ENCODE results near the gene VASP.

VASP gene

DNA sequence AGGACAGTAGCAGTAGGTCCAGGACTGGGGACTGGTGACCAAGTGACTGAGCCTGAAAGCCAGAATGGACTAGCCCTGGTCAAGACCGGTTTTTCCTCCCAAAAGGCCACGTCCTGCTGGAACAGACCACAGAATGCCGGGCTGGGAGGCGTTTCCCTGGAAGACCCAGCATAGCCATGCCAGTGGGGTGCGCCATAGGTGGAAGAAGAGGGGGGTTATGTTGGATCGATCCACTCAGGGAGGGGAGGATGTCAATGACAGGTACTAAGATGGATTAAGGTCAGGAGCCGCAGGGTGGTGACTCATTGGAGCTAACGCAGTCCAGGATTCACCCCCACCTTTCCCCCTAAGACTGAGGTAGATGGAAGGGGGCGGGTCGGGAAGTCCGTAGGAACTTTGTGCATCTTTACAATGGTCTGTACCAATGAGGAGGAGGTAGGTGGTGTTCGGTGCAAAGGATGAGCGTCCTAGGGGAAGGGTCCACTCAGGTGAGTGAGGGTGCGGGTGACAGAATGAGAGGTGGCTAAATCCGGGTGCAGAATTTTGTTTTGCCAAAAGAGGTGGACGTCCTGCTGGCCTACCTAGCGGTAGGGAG lies 21.0 kb downstream of the VASP start:
- TF ChIP-seq ZBTB7A (IDR thresholded peaks at IDR 0.05; ENCODE audit: low read depth) (0 out of 2 replicates have a peak, but pooled peaks have one; percentile 78), RAD21 (IDR thresholded peaks at IDR 0.05; ENCODE audit: low read depth) (no peak), NFIC (IDR thresholded peaks at IDR 0.05) (no peak)
- TF ChIP-seq, protein P1, sequence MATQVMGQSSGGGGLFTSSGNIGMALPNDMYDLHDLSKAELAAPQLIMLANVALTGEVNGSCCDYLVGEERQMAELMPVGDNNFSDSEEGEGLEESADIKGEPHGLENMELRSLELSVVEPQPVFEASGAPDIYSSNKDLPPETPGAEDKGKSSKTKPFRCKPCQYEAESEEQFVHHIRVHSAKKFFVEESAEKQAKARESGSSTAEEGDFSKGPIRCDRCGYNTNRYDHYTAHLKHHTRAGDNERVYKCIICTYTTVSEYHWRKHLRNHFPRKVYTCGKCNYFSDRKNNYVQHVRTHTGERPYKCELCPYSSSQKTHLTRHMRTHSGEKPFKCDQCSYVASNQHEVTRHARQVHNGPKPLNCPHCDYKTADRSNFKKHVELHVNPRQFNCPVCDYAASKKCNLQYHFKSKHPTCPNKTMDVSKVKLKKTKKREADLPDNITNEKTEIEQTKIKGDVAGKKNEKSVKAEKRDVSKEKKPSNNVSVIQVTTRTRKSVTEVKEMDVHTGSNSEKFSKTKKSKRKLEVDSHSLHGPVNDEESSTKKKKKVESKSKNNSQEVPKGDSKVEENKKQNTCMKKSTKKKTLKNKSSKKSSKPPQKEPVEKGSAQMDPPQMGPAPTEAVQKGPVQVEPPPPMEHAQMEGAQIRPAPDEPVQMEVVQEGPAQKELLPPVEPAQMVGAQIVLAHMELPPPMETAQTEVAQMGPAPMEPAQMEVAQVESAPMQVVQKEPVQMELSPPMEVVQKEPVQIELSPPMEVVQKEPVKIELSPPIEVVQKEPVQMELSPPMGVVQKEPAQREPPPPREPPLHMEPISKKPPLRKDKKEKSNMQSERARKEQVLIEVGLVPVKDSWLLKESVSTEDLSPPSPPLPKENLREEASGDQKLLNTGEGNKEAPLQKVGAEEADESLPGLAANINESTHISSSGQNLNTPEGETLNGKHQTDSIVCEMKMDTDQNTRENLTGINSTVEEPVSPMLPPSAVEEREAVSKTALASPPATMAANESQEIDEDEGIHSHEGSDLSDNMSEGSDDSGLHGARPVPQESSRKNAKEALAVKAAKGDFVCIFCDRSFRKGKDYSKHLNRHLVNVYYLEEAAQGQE (IDR thresholded peaks at IDR 0.05; ENCODE audit: low read depth): no peak

GRCh38 chr19:45528744-45529419 lies 21.6 kb downstream of the VASP start:
- TF ChIP-seq TCF12 (IDR thresholded peaks at IDR 0.05; ENCODE audit: low read depth): peak; percentile 12; the same call in 1 of the 2 replicates
- TF ChIP-seq MAX (IDR thresholded peaks at IDR 0.05): peak; percentile 80
- no peak for TF ChIP-seq FOXM1 (IDR thresholded peaks at IDR 0.05; ENCODE audit: borderline replicate concordance, low read depth)
- TF ChIP-seq TAF1 (IDR thresholded peaks at IDR 0.05; ENCODE audit: low read depth): no peak
- TF ChIP-seq RAD21 (IDR thresholded peaks at IDR 0.05; ENCODE audit: low read depth): peak; percentile 46; the same call in 1 of the 2 replicates
- TF ChIP-seq ZBTB7A (IDR thresholded peaks at IDR 0.05; ENCODE audit: low read depth): peak; percentile 68; the same call in 1 of the 2 replicates

- TF ChIP-seq NFIC (IDR thresholded peaks at IDR 0.05) (no peak), TAF1 (IDR thresholded peaks at IDR 0.05; ENCODE audit: low read depth) (no peak), MAX (IDR thresholded peaks at IDR 0.05) (no peak), CREB1 (IDR thresholded peaks at IDR 0.05; ENCODE audit: low read depth) (no peak), CEBPB (IDR thresholded peaks at IDR 0.05) (no peak), EP300 (IDR thresholded peaks at IDR 0.05; ENCODE audit: borderline replicate concordance) (no peak), TCF12 (IDR thresholded peaks at IDR 0.05; ENCODE audit: low read depth) (no peak), RAD21 (IDR thresholded peaks at IDR 0.05; ENCODE audit: low read depth) (no peak)
- TF ChIP-seq, protein P2, sequence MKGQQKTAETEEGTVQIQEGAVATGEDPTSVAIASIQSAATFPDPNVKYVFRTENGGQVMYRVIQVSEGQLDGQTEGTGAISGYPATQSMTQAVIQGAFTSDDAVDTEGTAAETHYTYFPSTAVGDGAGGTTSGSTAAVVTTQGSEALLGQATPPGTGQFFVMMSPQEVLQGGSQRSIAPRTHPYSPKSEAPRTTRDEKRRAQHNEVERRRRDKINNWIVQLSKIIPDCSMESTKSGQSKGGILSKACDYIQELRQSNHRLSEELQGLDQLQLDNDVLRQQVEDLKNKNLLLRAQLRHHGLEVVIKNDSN (IDR thresholded peaks at IDR 0.05): no peak
Observed at GRCh38 chr19:45529420-45529785, 22.1 kb downstream of the VASP start.

GRCh38 chr19:45531349-45531748 lies 24.1 kb downstream of the VASP start:
- TF ChIP-seq, protein P2 (IDR thresholded peaks at IDR 0.05): no peak
- no peak for TF ChIP-seq TCF12 (IDR thresholded peaks at IDR 0.05; ENCODE audit: low read depth)
- no peak for TF ChIP-seq TAF1 (IDR thresholded peaks at IDR 0.05; ENCODE audit: low read depth)
- no peak for TF ChIP-seq YY1 (IDR thresholded peaks at IDR 0.05; ENCODE audit: low read depth)

- TF ChIP-seq EGR1 (IDR thresholded peaks at IDR 0.05) (no peak), MAX (IDR thresholded peaks at IDR 0.05) (no peak), NFIC (IDR thresholded peaks at IDR 0.05) (no peak), RAD21 (IDR thresholded peaks at IDR 0.05; ENCODE audit: low read depth) (no peak), ZBTB7A (IDR thresholded peaks at IDR 0.05; ENCODE audit: low read depth) (no peak), CREB1 (IDR thresholded peaks at IDR 0.05; ENCODE audit: low read depth) (no peak)
- TF ChIP-seq, protein P2 (IDR thresholded peaks at IDR 0.05): no peak
- TF ChIP-seq, protein P1 (IDR thresholded peaks at IDR 0.05; ENCODE audit: low read depth): no peak
Observed at GRCh38 chr19:45539459-45539858, 32.2 kb downstream of the VASP start.

DNA sequence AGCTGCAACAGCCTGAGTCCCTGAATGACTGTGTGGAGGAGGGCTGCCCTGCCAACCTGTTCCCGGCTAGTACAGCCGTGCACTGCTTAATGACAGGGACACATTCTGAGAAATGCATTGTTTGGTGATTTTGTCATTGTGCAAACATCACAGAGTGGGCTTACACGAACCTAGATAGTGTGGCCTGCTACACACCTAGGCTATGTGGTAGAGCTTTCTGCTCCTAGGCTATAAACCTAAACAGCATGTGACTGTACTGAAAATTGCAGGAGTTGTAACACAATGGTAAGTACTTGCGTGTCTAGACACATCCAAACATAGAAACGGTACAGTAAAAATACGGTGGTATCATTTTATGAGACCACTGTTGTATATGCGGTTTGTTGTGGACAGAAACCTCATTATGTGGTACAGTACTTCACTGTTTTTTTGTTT lies 35.0 kb downstream of the VASP start:
- TF ChIP-seq CREB1 (IDR thresholded peaks at IDR 0.05; ENCODE audit: low read depth) (no peak), NFIC (IDR thresholded peaks at IDR 0.05) (no peak), TCF12 (IDR thresholded peaks at IDR 0.05; ENCODE audit: low read depth) (no peak), FOXM1 (IDR thresholded peaks at IDR 0.05; ENCODE audit: borderline replicate concordance, low read depth) (no peak), YY1 (IDR thresholded peaks at IDR 0.05; ENCODE audit: low read depth) (no peak), TAF1 (IDR thresholded peaks at IDR 0.05; ENCODE audit: low read depth) (no peak), EGR1 (IDR thresholded peaks at IDR 0.05) (no peak)
- TF ChIP-seq, protein P1 (IDR thresholded peaks at IDR 0.05; ENCODE audit: low read depth): no peak
